IMR-90 (cell line): ENCODE results near the gene RPL36. TPM values are rescaled to one million over a fixed set of nuclear protein-coding genes. Genes with fewer than 3 reads are reported as not detected.

ENCODE experiments used
- ATAC-seq: fragments of 200-7000 bp; cut with Tn5 transposase; 2 replicates; pipeline ENCODE4 v1.9.1; 2020; ENCODE audit warnings: low read depth, mild to moderate bottlenecking, moderate library complexity
- BruUV-seq: library from RNA; stranded (reverse); fragments of 400-500 nt; replicated peaks from 2 replicates; lab custom pipeline; 2021; lab: Mats Ljungman, UMichigan
- CTCF ChIA-PET: fragments of 300-600 bp; formaldehyde crosslinking; extraction: SDS; loops from one replicate; lab custom pipeline; 2021; ENCODE audit warnings: antibody characterized with exemption; lab: Yijun Ruan, JAX
- POLR2A ChIA-PET: fragments of 300-600 bp; sonication (Branson Sonifier 250); formaldehyde crosslinking; loops from one replicate; lab custom pipeline; 2022; ENCODE audit warnings: antibody characterized with exemption; ENCODE audit not compliant: unreplicated experiment; lab: Charles Lee
- DNase-seq: peaks from one replicate; pipeline ENCODE4 v3.0.0; 2013
- H2AFZ ChIP-seq: replicated peaks from 2 replicates; pipeline ENCODE3; 2013; ENCODE audit warnings: low read length, mild to moderate bottlenecking; ENCODE audit not compliant: poor library complexity
- H2AK5ac ChIP-seq: 2 replicates; pipeline ENCODE4 v1.6.1; 2013; ENCODE audit warnings: low read depth, low read length, inconsistent platforms
- H2AK9ac ChIP-seq: replicated peaks from 2 replicates; pipeline ENCODE3; 2013; ENCODE audit warnings: mild to moderate bottlenecking, low read depth, low read length, moderate library complexity; ENCODE audit not compliant: poor library complexity
- H2BK120ac ChIP-seq: 2 replicates; pipeline ENCODE4 v1.6.1; 2013; ENCODE audit warnings: low read depth, low read length, inconsistent platforms
- H2BK15ac ChIP-seq: 3 replicates; pipeline ENCODE4 v1.6.1; 2013; ENCODE audit warnings: low read depth, low read length, inconsistent platforms
- H2BK20ac ChIP-seq: 2 replicates; pipeline ENCODE4 v1.6.1; 2013; ENCODE audit warnings: low read depth, mild to moderate bottlenecking, inconsistent platforms, low read length, moderate library complexity
- H2BK5ac ChIP-seq: 2 replicates; pipeline ENCODE4 v1.6.1; 2013; ENCODE audit warnings: mild to moderate bottlenecking, low read depth, low read length, inconsistent platforms; ENCODE audit not compliant: poor library complexity, severe bottlenecking
- H3K14ac ChIP-seq: replicated peaks from 2 replicates; pipeline ENCODE4 v1.6.1; 2013; ENCODE audit warnings: low read depth, low read length, inconsistent platforms
- H3K18ac ChIP-seq: 2 replicates; pipeline ENCODE4 v1.6.1; 2013; ENCODE audit warnings: low read depth, low read length, control low read depth
- H3K23ac ChIP-seq: 2 replicates; pipeline ENCODE4 v1.6.1; 2013; ENCODE audit warnings: low read depth, low read length, inconsistent platforms
- H3K27ac ChIP-seq: 2 replicates; pipeline ENCODE4 v1.5.1; 2013; ENCODE audit warnings: mild to moderate bottlenecking, control low read depth, low read length; ENCODE audit not compliant: insufficient read depth
- H3K27me3 ChIP-seq: 2 replicates; pipeline ENCODE4 v1.6.1; 2013; ENCODE audit warnings: low read length; ENCODE audit not compliant: control insufficient read depth, insufficient read depth
- H3K36me3 ChIP-seq: 2 replicates; pipeline ENCODE4 v1.6.1; 2013; ENCODE audit warnings: low read length, mixed read lengths; ENCODE audit not compliant: control insufficient read depth, insufficient read depth
- H3K4ac ChIP-seq: 2 replicates; pipeline ENCODE4 v1.6.1; 2013; ENCODE audit warnings: low read depth, low read length, inconsistent platforms
- H3K4me1 ChIP-seq: 2 replicates; pipeline ENCODE4 v1.6.1; 2013; ENCODE audit warnings: low read length, mixed read lengths; ENCODE audit not compliant: control insufficient read depth, insufficient read depth
- H3K4me2 ChIP-seq: 2 replicates; pipeline ENCODE4 v1.6.1; 2013; ENCODE audit warnings: low read depth, mild to moderate bottlenecking, control low read depth, low read length, moderate library complexity
- H3K4me3 ChIP-seq: 2 replicates; pipeline ENCODE4 v1.5.1; 2013; ENCODE audit warnings: low read depth, mild to moderate bottlenecking, control low read depth, low read length, moderate library complexity; ENCODE audit not compliant: insufficient read depth
- H3K56ac ChIP-seq: 2 replicates; pipeline ENCODE4 v1.6.1; 2013; ENCODE audit warnings: low read length, inconsistent platforms; ENCODE audit not compliant: insufficient read depth; ENCODE audit errors: extremely low read depth
- H3K79me1 ChIP-seq, 2 experiments: 2 replicates each; pipeline ENCODE4 v1.6.1; 2013; ENCODE audit warnings: low read length in 2 of 2, inconsistent platforms in 1 of 2, low read depth in 1 of 2
- H3K9ac ChIP-seq: 2 replicates; pipeline ENCODE4 v1.6.1; 2013; ENCODE audit warnings: low read depth, low read length, control low read depth
- H3K9me1 ChIP-seq: 2 replicates; pipeline ENCODE4 v1.6.1; 2013; ENCODE audit warnings: low read length, inconsistent platforms; ENCODE audit not compliant: insufficient read depth
- H3K9me3 ChIP-seq: 2 replicates; pipeline ENCODE4 v1.6.1; 2013; ENCODE audit warnings: low read length; ENCODE audit not compliant: control insufficient read depth, insufficient read depth
- H4K20me1 ChIP-seq: 2 replicates; pipeline ENCODE4 v1.6.1; 2013; ENCODE audit warnings: low read length, inconsistent platforms; ENCODE audit not compliant: insufficient read depth
- H4K5ac ChIP-seq: 2 replicates; pipeline ENCODE4 v1.6.1; 2013; ENCODE audit warnings: mild to moderate bottlenecking, low read depth, low read length, control low read depth
- H4K8ac ChIP-seq, 2 experiments: 2 replicates each; pipeline ENCODE4 v1.6.1; 2013; ENCODE audit warnings: low read depth in 2 of 2, low read length in 2 of 2, control low read depth in 1 of 2, inconsistent platforms in 1 of 2
- H4K91ac ChIP-seq: 2 replicates; pipeline ENCODE4 v1.6.1; 2013; ENCODE audit warnings: low read depth, low read length, inconsistent platforms; ENCODE audit not compliant: insufficient read depth
- BHLHE40 ChIP-seq: fragments of 150-350 bp; IDR thresholded peaks from 2 replicates; pipeline ENCODE4 v1.6.1; 2016; ENCODE audit warnings: mild to moderate bottlenecking, low read depth, low read length
- CEBPB ChIP-seq: IDR thresholded peaks from 2 replicates; pipeline ENCODE4 v1.6.1; 2012; ENCODE audit warnings: low read depth, low read length, improper control_type of control experiment
- FOS ChIP-seq: fragments of 150-350 bp; IDR thresholded peaks from 2 replicates; pipeline ENCODE4 v1.6.1; 2016; ENCODE audit warnings: low read depth, low read length
- MAFK ChIP-seq: IDR thresholded peaks from 2 replicates; pipeline ENCODE4 v1.6.1; 2012; ENCODE audit warnings: low read depth, low read length, improper control_type of control experiment
- MAZ ChIP-seq: IDR thresholded peaks from 2 replicates; pipeline ENCODE4 v1.6.1; 2012; ENCODE audit warnings: low read depth, mild to moderate bottlenecking, low read length, improper control_type of control experiment, moderate library complexity, borderline replicate concordance
- MXI1 ChIP-seq: IDR thresholded peaks from 2 replicates; pipeline ENCODE4 v1.6.1; 2012; ENCODE audit warnings: low read depth, mild to moderate bottlenecking, low read length, moderate library complexity, borderline replicate concordance
- NFE2L2 ChIP-seq: fragments of 150-350 bp; IDR thresholded peaks from 2 replicates; pipeline ENCODE4 v1.6.1; 2016; ENCODE audit warnings: low read depth, mild to moderate bottlenecking, low read length
- RAD21 ChIP-seq: IDR thresholded peaks from 2 replicates; pipeline ENCODE4 v1.6.1; 2012; ENCODE audit warnings: low read length, improper control_type of control experiment
- RFX5 ChIP-seq: IDR thresholded peaks from 2 replicates; pipeline ENCODE4 v1.8.0; 2012; ENCODE audit warnings: low read depth, mild to moderate bottlenecking, low read length, moderate library complexity
- WGBS, 2 experiments: methylation state at CpG; one replicate each; pipeline versions ENCODE4 v1.1.5 to v1.1.7; 2013; ENCODE audit warnings: missing lambda C conversion rate in 2 of 2; ENCODE audit not compliant: insufficient read length in 1 of 2; ENCODE audit errors: extremely low coverage in 2 of 2; 5-methylcytosine and 5-hydroxymethylcytosine counted together
- dilution Hi-C: fragments of 300-500 bp; cut with HindIII; formaldehyde crosslinking; loops from one replicate; pipeline ENCODE4 v1.14.3; 2018; ENCODE audit warnings: low sequenced_read_pairs; ENCODE audit not compliant: unreplicated experiment
- in situ Hi-C: fragments of 300-500 bp; cut with MboI; formaldehyde crosslinking; loops from 3 replicates; pipeline ENCODE4 v1.14.3; 2019; ENCODE audit warnings: low sequenced_read_pairs, inconsistent platforms, mixed read lengths
- intact Hi-C: fragments of 100-400 bp; cut with micrococcal nuclease; formaldehyde crosslinking; loops from 2 replicates; pipeline ENCODE4 v1.10.0; 2022
- polyA plus RNA-seq, 3 experiments: library from polyadenylated mRNA; depleted of rRNA; stranded (reverse); fragments of >200 nt; gene quantifications; 2 replicates each; pipeline ENCODE4 v1.2.3, GENCODE V29; 2012; ENCODE audit warnings: low replicate concordance in 1 of 3
- total RNA-seq: library from RNA; depleted of rRNA; stranded (reverse); fragments of >200 nt; gene quantifications from 2 replicates; pipeline ENCODE4 v1.2.3, GENCODE V29; 2012
- TF ChIP-seq, protein P1 (sequence below): conservative IDR thresholded peaks from 2 replicates; pipeline ENCODE4 v1.5.1; 2012; ENCODE audit warnings: mild to moderate bottlenecking, low read depth, low read length, improper control_type of control experiment

RPL36 gene
- total and polyA plus RNA-seq, 2 of the 4 experiments (the other 2 are of a cell fraction): 232 to 757 TPM

DNA sequence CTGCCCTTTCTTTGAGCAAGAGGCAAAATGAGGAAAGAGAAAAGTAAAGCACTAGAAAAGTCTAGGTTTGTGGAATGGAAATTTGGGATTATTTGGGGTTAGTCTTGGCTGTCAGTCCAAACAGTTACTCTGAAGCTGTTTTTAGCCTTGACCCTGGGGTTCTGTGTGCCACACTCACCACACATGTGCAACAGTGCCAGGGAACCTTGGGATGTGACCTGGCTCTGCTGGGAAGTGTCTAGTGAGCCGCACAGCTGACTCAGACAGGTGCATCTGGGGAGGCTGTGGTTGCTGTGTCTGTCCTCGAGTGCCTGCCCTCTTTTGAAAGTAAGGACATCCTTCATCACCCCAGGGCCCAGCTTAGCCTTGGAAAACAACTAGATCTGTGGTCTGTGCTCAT, 25.6 kb upstream of the RPL36 start:
- H2BK120ac ChIP-seq: no peak overlapping the region
- no peak overlapping the region for H3K23ac ChIP-seq
- CTCF ChIA-PET: no interaction called here
- no peak overlapping the region for H3K27ac ChIP-seq
- POLR2A ChIA-PET: no interaction called here
- H4K8ac ChIP-seq: no peak overlapping the region
- H2AK9ac ChIP-seq: no peak overlapping the region
- no peak overlapping the region for H3K4me2 ChIP-seq
- no peak overlapping the region for H4K5ac ChIP-seq
- no peak overlapping the region for H2BK5ac ChIP-seq
- no peak overlapping the region for H3K9ac ChIP-seq
- H3K18ac ChIP-seq: no peak overlapping the region
- peaks cover 2 to 55% of the 10 kb centered on the region in 2 experiments; a peak in 3 of 4 replicates for H3K79me1 ChIP-seq
- ATAC-seq (no peak), DNase-seq (no peak)
- no peak overlapping the region for H3K14ac ChIP-seq
- no peaks in the 10 kb centered on the region for H3K9me3 ChIP-seq
- no peak overlapping the region for H3K56ac ChIP-seq
- H4K20me1 ChIP-seq: peaks cover 35% of the 10 kb centered on the region
- TF ChIP-seq, protein P1, sequence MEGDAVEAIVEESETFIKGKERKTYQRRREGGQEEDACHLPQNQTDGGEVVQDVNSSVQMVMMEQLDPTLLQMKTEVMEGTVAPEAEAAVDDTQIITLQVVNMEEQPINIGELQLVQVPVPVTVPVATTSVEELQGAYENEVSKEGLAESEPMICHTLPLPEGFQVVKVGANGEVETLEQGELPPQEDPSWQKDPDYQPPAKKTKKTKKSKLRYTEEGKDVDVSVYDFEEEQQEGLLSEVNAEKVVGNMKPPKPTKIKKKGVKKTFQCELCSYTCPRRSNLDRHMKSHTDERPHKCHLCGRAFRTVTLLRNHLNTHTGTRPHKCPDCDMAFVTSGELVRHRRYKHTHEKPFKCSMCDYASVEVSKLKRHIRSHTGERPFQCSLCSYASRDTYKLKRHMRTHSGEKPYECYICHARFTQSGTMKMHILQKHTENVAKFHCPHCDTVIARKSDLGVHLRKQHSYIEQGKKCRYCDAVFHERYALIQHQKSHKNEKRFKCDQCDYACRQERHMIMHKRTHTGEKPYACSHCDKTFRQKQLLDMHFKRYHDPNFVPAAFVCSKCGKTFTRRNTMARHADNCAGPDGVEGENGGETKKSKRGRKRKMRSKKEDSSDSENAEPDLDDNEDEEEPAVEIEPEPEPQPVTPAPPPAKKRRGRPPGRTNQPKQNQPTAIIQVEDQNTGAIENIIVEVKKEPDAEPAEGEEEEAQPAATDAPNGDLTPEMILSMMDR: no peak
- no peak for TF ChIP-seq MAZ
- no peak for TF ChIP-seq MXI1
- TF ChIP-seq FOS: no peak
- TF ChIP-seq RFX5: no peak
- no peak for TF ChIP-seq MAFK
- no peak for TF ChIP-seq BHLHE40
- no peak for TF ChIP-seq CEBPB
- no peak for TF ChIP-seq RAD21
- no peak for TF ChIP-seq NFE2L2
- no peak overlapping the region for H3K4ac ChIP-seq
- intact Hi-C loops: no loop called here
- peaks cover 6% of the 10 kb centered on the region; the same call in 1 of the 2 replicates for H3K9me1 ChIP-seq
- H3K36me3 ChIP-seq: peaks cover 79% of the 10 kb centered on the region
- dilution Hi-C loops: no loop called here
- H3K4me1 ChIP-seq: no peaks in the 10 kb centered on the region
- H2AFZ ChIP-seq: no peak overlapping the region
- no peak overlapping the region for H2AK5ac ChIP-seq
- in situ Hi-C loops: no loop called here
- H3K4me3 ChIP-seq: no peak overlapping the region
- WGBS, 2 experiments: 86% methylated on average over 1 of the region's 2 CpGs; no CpG with 5 or more reads in 1 of the 2 experiments
- H4K91ac ChIP-seq: no peak overlapping the region
- BruUV-seq: no TSS peak
- H2BK20ac ChIP-seq: no peak overlapping the region
- H3K27me3 ChIP-seq: no peaks in the 10 kb centered on the region
- H2BK15ac ChIP-seq: no peak overlapping the region
